ENCODE measurements around the gene DCPS. TPM values are rescaled to one million over a fixed set of nuclear protein-coding genes. Genes with fewer than 3 reads are reported as not detected.

The DCPS gene
- total RNA-seq, 1 donor = 8.3 TPM

DNA sequence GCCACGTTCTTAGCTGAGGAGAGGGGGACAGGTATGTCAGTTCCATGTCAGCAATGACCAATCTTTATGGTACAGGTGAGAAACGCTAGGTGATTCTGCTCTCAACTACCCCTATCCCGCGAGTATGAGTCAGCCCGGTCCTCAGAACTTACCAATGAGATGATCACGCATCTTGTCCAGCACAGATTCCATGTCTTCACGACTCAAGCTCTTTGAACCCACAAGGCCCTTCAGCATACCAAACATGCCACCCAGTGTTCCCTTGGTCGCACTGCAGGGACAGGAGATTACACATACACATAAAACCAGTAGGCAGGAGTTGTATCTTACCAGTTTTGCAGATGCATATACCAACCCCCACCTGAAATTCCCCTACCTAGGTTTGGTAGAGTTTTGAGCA lies 38.0 kb upstream of the DCPS start:
- no peak for DNase-seq (ENCODE audit: insufficient read length, low spot score, missing footprints)

GRCh38 chr11:126267650-126268049 lies 36.2 kb upstream of the DCPS start:
- Histone ChIP-seq H3K79me2 (ENCODE audit: insufficient read depth, low read length) (peaks cover 48% of the 10 kb centered on the region), H3K9me3 (ENCODE audit: low read depth, low read length) (no peaks in the 10 kb centered on the region), H3K27me3 (ENCODE audit: insufficient read depth, low read length) (no peaks in the 10 kb centered on the region), H3K4me1 (ENCODE audit: insufficient read depth, low read length) (peaks cover 16% of the 10 kb centered on the region), H3K4me3 (ENCODE audit: insufficient read depth, low read length) (peak overlapping the region; percentile 86), H3K27ac (ENCODE audit: low read depth, low read length) (peak overlapping the region; percentile 85), H4K20me1 (ENCODE audit: insufficient read depth, low read length) (no peaks in the 10 kb centered on the region), H2AFZ (ENCODE audit: low read length) (no peak overlapping the region), H3K4me2 (ENCODE audit: insufficient read depth, low read length) (peak overlapping the region; percentile 94), H3K36me3 (ENCODE audit: insufficient read depth, low read length) (peaks cover 48% of the 10 kb centered on the region)
- DNase-seq (ENCODE audit: insufficient read length, low spot score, missing footprints) = no peak
- TF ChIP-seq, protein P1, sequence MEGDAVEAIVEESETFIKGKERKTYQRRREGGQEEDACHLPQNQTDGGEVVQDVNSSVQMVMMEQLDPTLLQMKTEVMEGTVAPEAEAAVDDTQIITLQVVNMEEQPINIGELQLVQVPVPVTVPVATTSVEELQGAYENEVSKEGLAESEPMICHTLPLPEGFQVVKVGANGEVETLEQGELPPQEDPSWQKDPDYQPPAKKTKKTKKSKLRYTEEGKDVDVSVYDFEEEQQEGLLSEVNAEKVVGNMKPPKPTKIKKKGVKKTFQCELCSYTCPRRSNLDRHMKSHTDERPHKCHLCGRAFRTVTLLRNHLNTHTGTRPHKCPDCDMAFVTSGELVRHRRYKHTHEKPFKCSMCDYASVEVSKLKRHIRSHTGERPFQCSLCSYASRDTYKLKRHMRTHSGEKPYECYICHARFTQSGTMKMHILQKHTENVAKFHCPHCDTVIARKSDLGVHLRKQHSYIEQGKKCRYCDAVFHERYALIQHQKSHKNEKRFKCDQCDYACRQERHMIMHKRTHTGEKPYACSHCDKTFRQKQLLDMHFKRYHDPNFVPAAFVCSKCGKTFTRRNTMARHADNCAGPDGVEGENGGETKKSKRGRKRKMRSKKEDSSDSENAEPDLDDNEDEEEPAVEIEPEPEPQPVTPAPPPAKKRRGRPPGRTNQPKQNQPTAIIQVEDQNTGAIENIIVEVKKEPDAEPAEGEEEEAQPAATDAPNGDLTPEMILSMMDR (IDR thresholded peaks at IDR 0.05; ENCODE audit: extremely low read depth, low read depth, low read length) = no peak

More for the DNA sequence above, 38.0 kb upstream of the DCPS start:
- Histone ChIP-seq H2AFZ (ENCODE audit: low read length) (no peak overlapping the region), H3K36me3 (ENCODE audit: insufficient read depth, low read length) (peaks cover 66% of the 10 kb centered on the region), H3K27ac (ENCODE audit: low read depth, low read length) (no peak overlapping the region), H3K4me1 (ENCODE audit: insufficient read depth, low read length) (peaks cover 16% of the 10 kb centered on the region), H3K79me2 (ENCODE audit: insufficient read depth, low read length) (peaks cover 46% of the 10 kb centered on the region), H3K27me3 (ENCODE audit: insufficient read depth, low read length) (no peaks in the 10 kb centered on the region), H4K20me1 (ENCODE audit: insufficient read depth, low read length) (no peaks in the 10 kb centered on the region), H3K4me2 (ENCODE audit: insufficient read depth, low read length) (no peak overlapping the region), H3K4me3 (ENCODE audit: insufficient read depth, low read length) (no peak overlapping the region), H3K9me3 (ENCODE audit: low read depth, low read length) (no peaks in the 10 kb centered on the region)
- TF ChIP-seq, protein P1 (IDR thresholded peaks at IDR 0.05; ENCODE audit: extremely low read depth, low read depth, low read length) = peak; percentile 32

- DNase-seq (ENCODE audit: insufficient read length, low spot score, missing footprints) = peak; percentile 93
- Histone ChIP-seq H3K9me3 (ENCODE audit: low read depth, low read length) (no peaks in the 10 kb centered on the region), H2AFZ (ENCODE audit: low read length) (peak overlapping the region; percentile 81), H3K4me1 (ENCODE audit: insufficient read depth, low read length) (peaks cover 16% of the 10 kb centered on the region), H3K27me3 (ENCODE audit: insufficient read depth, low read length) (no peaks in the 10 kb centered on the region), H3K4me3 (ENCODE audit: insufficient read depth, low read length) (peak overlapping the region; percentile 86), H3K4me2 (ENCODE audit: insufficient read depth, low read length) (peak overlapping the region; percentile 94), H3K36me3 (ENCODE audit: insufficient read depth, low read length) (peaks cover 44% of the 10 kb centered on the region), H3K79me2 (ENCODE audit: insufficient read depth, low read length) (peaks cover 48% of the 10 kb centered on the region), H3K27ac (ENCODE audit: low read depth, low read length) (peak overlapping the region; percentile 85), H4K20me1 (ENCODE audit: insufficient read depth, low read length) (no peaks in the 10 kb centered on the region)
- TF ChIP-seq, protein P1 (IDR thresholded peaks at IDR 0.05; ENCODE audit: extremely low read depth, low read depth, low read length) = no peak
These were observed 35.5 kb upstream of the DCPS start for GRCh38 chr11:126268361-126268707.

DNA sequence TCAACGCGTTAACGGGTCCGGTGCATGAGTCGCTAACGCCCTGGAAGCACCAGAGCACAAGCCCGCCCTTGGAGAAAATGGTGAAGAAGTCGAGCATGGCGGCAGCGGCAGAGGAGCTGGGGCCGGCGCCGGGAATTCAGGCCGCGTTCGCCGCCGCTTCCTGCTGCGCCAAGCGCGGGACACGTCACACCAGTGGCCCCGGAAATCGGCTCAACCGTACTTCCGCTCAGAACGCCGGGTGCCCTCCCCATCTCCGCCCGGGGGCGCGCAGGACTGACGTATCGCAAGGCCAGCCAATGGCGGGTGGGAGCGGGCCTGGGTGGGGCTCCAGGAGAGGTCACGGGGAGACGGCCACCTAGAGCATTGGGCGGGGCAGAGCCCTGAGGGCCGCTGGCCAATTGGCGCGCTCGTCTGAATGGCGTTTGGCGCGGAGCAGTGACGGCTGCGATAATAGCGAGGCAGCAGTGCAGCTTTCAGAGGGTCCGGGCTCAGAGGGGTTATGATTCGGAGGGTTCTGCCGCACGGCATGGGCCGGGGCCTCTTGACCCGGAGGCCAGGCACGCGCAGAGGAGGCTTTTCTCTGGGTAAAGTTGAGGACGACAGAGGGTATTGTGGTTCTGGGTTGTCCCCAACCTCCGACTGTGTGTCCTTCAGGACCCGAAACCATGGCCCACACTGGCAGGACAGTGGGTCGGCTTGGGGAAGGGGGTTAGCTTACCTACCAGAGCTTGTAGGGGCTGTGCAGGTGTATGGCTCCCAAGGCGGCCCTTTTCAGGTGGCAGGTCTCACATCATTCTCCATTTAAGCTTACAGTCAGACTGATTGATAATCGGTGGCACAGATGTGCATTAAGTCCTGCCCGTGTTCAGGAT lies 34.9 kb upstream of the DCPS start, which contains the start of the genes FOXRED1 and SRPRA:
Gene FOXRED1, plus strand, starts transcription at position 447 of the 872 bp plus-strand sequence. Its CDS starts 53 bp downstream, at position 500.
Gene SRPRA, minus strand, starts transcription at position 188 of the 872 bp plus-strand sequence. Its CDS starts 91 bp downstream, at position 97.
- TF ChIP-seq, protein P1 (IDR thresholded peaks at IDR 0.05; ENCODE audit: extremely low read depth, low read depth, low read length) = no peak
- H3K27ac ChIP-seq (ENCODE audit: low read depth, low read length) = peak within 1 kb of the TSS; percentile 92
- peak within 1 kb of the TSS; percentile 86 for H3K4me3 ChIP-seq (ENCODE audit: insufficient read depth, low read length)
- H3K27me3 ChIP-seq (ENCODE audit: insufficient read depth, low read length) = no peaks in the 10 kb centered on the region
- DNase-seq (ENCODE audit: insufficient read length, low spot score, missing footprints) = peak; percentile 100
- H3K79me2 ChIP-seq (ENCODE audit: insufficient read depth, low read length) = peaks cover 48% of the 10 kb centered on the region
- H3K9me3 ChIP-seq (ENCODE audit: low read depth, low read length) = no peaks in the 10 kb centered on the region
- H4K20me1 ChIP-seq (ENCODE audit: insufficient read depth, low read length) = no peaks in the 10 kb centered on the region
- H3K4me1 ChIP-seq (ENCODE audit: insufficient read depth, low read length) = peaks cover 16% of the 10 kb centered on the region
- peaks cover 44% of the 10 kb centered on the region for H3K36me3 ChIP-seq (ENCODE audit: insufficient read depth, low read length)
- H3K4me2 ChIP-seq (ENCODE audit: insufficient read depth, low read length) = peak within 1 kb of the TSS; percentile 99
- H2AFZ ChIP-seq (ENCODE audit: low read length) = peak within 1 kb of the TSS; percentile 94

Data from osteoblast (primary cell).